ENCODE data around the gene OR2L8.
A peak's percentile ranks its signal among the peaks of the same experiment; 100 is the strongest.
"Not testable (repeated sequence)": the region's sequence is repeated elsewhere in the genome, so short reads cannot be mapped to it uniquely, and the experiment has no call there.

The OR2L8 gene

DNA sequence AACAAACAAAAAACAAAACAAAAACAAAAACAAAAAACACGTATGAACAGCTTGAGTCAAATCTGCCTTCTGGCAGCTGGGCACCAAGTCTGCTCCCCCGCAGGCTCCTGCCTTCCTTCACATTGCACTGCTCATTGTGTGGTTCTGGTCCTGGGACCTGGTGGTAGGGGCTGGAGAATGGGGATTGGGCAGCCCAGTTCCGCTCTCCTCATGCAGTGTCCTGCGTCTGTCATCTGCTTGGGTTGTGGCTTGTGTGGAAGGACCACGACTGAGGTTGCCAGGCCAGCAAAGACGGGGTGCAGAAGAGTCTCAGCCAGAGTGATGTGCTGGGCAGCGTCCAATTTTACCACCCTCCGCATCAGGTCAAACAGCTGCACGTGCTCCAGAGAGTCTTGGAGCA is 12.9 kb upstream of the OR2L8 start:
- Histone ChIP-seq H3K56ac (ENCODE audit: low read length) (no peak overlapping the region), H3K27me3 (ENCODE audit: insufficient read depth, low read length, poor library complexity) (no peaks in the 10 kb centered on the region), H3K79me1 (ENCODE audit: low read length) (no peaks in the 10 kb centered on the region), H3K4ac (ENCODE audit: low read depth, low read length) (no peak overlapping the region), H4K8ac (ENCODE audit: low read depth, low read length) (no peak overlapping the region), H3K4me3 (ENCODE audit: low read length) (no peak overlapping the region), H3K23ac (ENCODE audit: low read length) (no peak overlapping the region), H3K36me3 (ENCODE audit: control insufficient read depth, insufficient read depth, low read length) (no peaks in the 10 kb centered on the region), H3K79me2 (ENCODE audit: control insufficient read depth, insufficient read depth, low read length) (no peaks in the 10 kb centered on the region), H2AK5ac (ENCODE audit: low read length) (no peak overlapping the region), H3K27ac (ENCODE audit: low read depth, low read length) (no peak overlapping the region), H3K9ac (ENCODE audit: low read length) (no peak overlapping the region), H2BK120ac (ENCODE audit: low read depth, low read length) (no peak overlapping the region), H2BK5ac (ENCODE audit: low read length) (no peak overlapping the region), H3K4me1 (ENCODE audit: control insufficient read depth, low read depth, low read length) (no peaks in the 10 kb centered on the region), H3K4me2 (ENCODE audit: low read length) (no peak overlapping the region), H2BK15ac (replicated peaks; ENCODE audit: low read depth) (no peak overlapping the region), H4K5ac (ENCODE audit: low read length) (no peak overlapping the region), H3K18ac (ENCODE audit: low read length) (no peak overlapping the region)
- WGBS (ENCODE audit: extremely low coverage, insufficient coverage, low lambda C conversion rate): no CpG with 5 or more reads among the region's 9 CpGs
- no peak for DNase-seq

- Histone ChIP-seq H3K79me1 (ENCODE audit: low read length) (no peaks in the 10 kb centered on the region), H3K27ac (ENCODE audit: low read depth, low read length) (no peak overlapping the region), H2AK5ac (ENCODE audit: low read length) (no peak overlapping the region), H3K4me2 (ENCODE audit: low read length) (no peak overlapping the region), H3K4me3 (ENCODE audit: low read length) (no peak overlapping the region), H4K8ac (ENCODE audit: low read depth, low read length) (no peak overlapping the region), H3K18ac (ENCODE audit: low read length) (no peak overlapping the region), H3K23ac (ENCODE audit: low read length) (no peak overlapping the region), H4K5ac (ENCODE audit: low read length) (no peak overlapping the region), H3K27me3 (ENCODE audit: insufficient read depth, low read length, poor library complexity) (no peaks in the 10 kb centered on the region), H3K36me3 (ENCODE audit: control insufficient read depth, insufficient read depth, low read length) (no peaks in the 10 kb centered on the region), H2BK15ac (replicated peaks; ENCODE audit: low read depth) (no peak overlapping the region), H2BK5ac (ENCODE audit: low read length) (no peak overlapping the region), H3K4ac (ENCODE audit: low read depth, low read length) (no peak overlapping the region), H3K9ac (ENCODE audit: low read length) (no peak overlapping the region), H3K79me2 (ENCODE audit: control insufficient read depth, insufficient read depth, low read length) (no peaks in the 10 kb centered on the region), H3K56ac (ENCODE audit: low read length) (no peak overlapping the region), H3K4me1 (ENCODE audit: control insufficient read depth, low read depth, low read length) (no peaks in the 10 kb centered on the region), H2BK120ac (ENCODE audit: low read depth, low read length) (no peak overlapping the region)
- DNase-seq: no peak
- no CpG with 5 or more reads among the region's 18 CpGs for WGBS (ENCODE audit: extremely low coverage, insufficient coverage, low lambda C conversion rate)
These were observed 12.2 kb upstream of the OR2L8 start for GRCh38 chr1:247936415-247936814.

GRCh38 chr1:247936965-247937734 is 11.5 kb upstream of the OR2L8 start:
- H3K4me2 ChIP-seq (ENCODE audit: low read length); H3K4me1 ChIP-seq (ENCODE audit: control insufficient read depth, low read depth, low read length); H2AK5ac ChIP-seq (ENCODE audit: low read length); H2BK5ac ChIP-seq (ENCODE audit: low read length); H4K8ac ChIP-seq (ENCODE audit: low read depth, low read length); H3K18ac ChIP-seq (ENCODE audit: low read length); H3K36me3 ChIP-seq (ENCODE audit: control insufficient read depth, insufficient read depth, low read length); H3K79me2 ChIP-seq (ENCODE audit: control insufficient read depth, insufficient read depth, low read length); H2BK15ac ChIP-seq (replicated peaks; ENCODE audit: low read depth); H3K23ac ChIP-seq (ENCODE audit: low read length); H3K4ac ChIP-seq (ENCODE audit: low read depth, low read length); H4K5ac ChIP-seq (ENCODE audit: low read length); H3K79me1 ChIP-seq (ENCODE audit: low read length); H3K27me3 ChIP-seq (ENCODE audit: insufficient read depth, low read length, poor library complexity); H3K27ac ChIP-seq (ENCODE audit: low read depth, low read length); H2BK120ac ChIP-seq (ENCODE audit: low read depth, low read length): not testable (repeated sequence)
- no CpG with 5 or more reads among the region's 44 CpGs for WGBS (ENCODE audit: extremely low coverage, insufficient coverage, low lambda C conversion rate)
- H3K4me3 ChIP-seq (ENCODE audit: low read length): peak overlapping the region; percentile 41
- peak; percentile 92 for DNase-seq
- H3K9ac ChIP-seq (ENCODE audit: low read length): peak overlapping the region; percentile 41
- peak overlapping the region; percentile 63 for H3K56ac ChIP-seq (ENCODE audit: low read length)

- Histone ChIP-seq H3K79me1 (ENCODE audit: low read length) (no peaks in the 10 kb centered on the region), H3K4me1 (ENCODE audit: control insufficient read depth, low read depth, low read length) (no peaks in the 10 kb centered on the region), H3K23ac (ENCODE audit: low read length) (no peak overlapping the region), H3K27ac (ENCODE audit: low read depth, low read length) (no peak overlapping the region), H3K36me3 (ENCODE audit: control insufficient read depth, insufficient read depth, low read length) (no peaks in the 10 kb centered on the region), H4K5ac (ENCODE audit: low read length) (no peak overlapping the region), H3K27me3 (ENCODE audit: insufficient read depth, low read length, poor library complexity) (no peaks in the 10 kb centered on the region), H2BK5ac (ENCODE audit: low read length) (no peak overlapping the region), H3K56ac (ENCODE audit: low read length) (no peak overlapping the region), H2BK15ac (replicated peaks; ENCODE audit: low read depth) (no peak overlapping the region), H3K4me2 (ENCODE audit: low read length) (no peak overlapping the region), H2AK5ac (ENCODE audit: low read length) (no peak overlapping the region), H3K4ac (ENCODE audit: low read depth, low read length) (no peak overlapping the region), H3K4me3 (ENCODE audit: low read length) (no peak overlapping the region), H3K18ac (ENCODE audit: low read length) (no peak overlapping the region), H3K9ac (ENCODE audit: low read length) (no peak overlapping the region), H2BK120ac (ENCODE audit: low read depth, low read length) (no peak overlapping the region), H4K8ac (ENCODE audit: low read depth, low read length) (no peak overlapping the region), H3K79me2 (ENCODE audit: control insufficient read depth, insufficient read depth, low read length) (no peaks in the 10 kb centered on the region)
- no CpG with 5 or more reads among the region's 6 CpGs for WGBS (ENCODE audit: extremely low coverage, insufficient coverage, low lambda C conversion rate)
- DNase-seq: no peak
These were observed 6.0 kb upstream of the OR2L8 start for GRCh38 chr1:247942624-247943023.

DNA sequence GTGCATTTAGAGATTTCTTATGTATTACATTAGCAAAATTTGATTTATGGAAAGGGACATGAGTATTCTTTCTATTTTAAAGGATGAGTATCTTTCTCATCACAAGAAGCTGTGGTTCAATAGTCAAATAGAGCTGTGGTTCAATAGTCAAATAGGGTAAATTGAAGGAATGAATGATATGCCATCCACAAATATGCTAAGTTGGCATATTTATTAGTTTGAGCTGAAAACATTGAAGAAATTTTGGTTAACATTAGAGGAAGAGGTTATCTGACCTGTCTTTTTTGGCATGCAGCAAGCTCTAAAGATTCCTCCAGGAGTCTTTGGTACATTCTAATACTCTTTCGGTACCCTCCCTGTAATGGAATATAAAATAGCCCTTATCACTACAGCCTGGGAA is 4.8 kb downstream of the OR2L8 start:
- no peak overlapping the region for H2BK5ac ChIP-seq (ENCODE audit: low read length)
- H3K36me3 ChIP-seq (ENCODE audit: control insufficient read depth, insufficient read depth, low read length): no peaks in the 10 kb centered on the region
- H3K79me1 ChIP-seq (ENCODE audit: low read length): no peaks in the 10 kb centered on the region
- no peak overlapping the region for H3K4me3 ChIP-seq (ENCODE audit: low read length)
- no peaks in the 10 kb centered on the region for H3K4me1 ChIP-seq (ENCODE audit: control insufficient read depth, low read depth, low read length)
- H3K4me2 ChIP-seq (ENCODE audit: low read length): no peak overlapping the region
- DNase-seq: no peak
- no peak overlapping the region for H4K8ac ChIP-seq (ENCODE audit: low read depth, low read length)
- H3K18ac ChIP-seq (ENCODE audit: low read length): no peak overlapping the region
- no peaks in the 10 kb centered on the region for H3K79me2 ChIP-seq (ENCODE audit: control insufficient read depth, insufficient read depth, low read length)
- H3K23ac ChIP-seq (ENCODE audit: low read length): no peak overlapping the region
- no peak overlapping the region for H2AK5ac ChIP-seq (ENCODE audit: low read length)
- H2BK15ac ChIP-seq (replicated peaks; ENCODE audit: low read depth): no peak overlapping the region
- H4K5ac ChIP-seq (ENCODE audit: low read length): no peak overlapping the region
- no peak overlapping the region for H2BK120ac ChIP-seq (ENCODE audit: low read depth, low read length)
- no peak overlapping the region for H3K9ac ChIP-seq (ENCODE audit: low read length)
- no peaks in the 10 kb centered on the region for H3K27me3 ChIP-seq (ENCODE audit: insufficient read depth, low read length, poor library complexity)
- no peak overlapping the region for H3K4ac ChIP-seq (ENCODE audit: low read depth, low read length)
- no peak overlapping the region for H3K27ac ChIP-seq (ENCODE audit: low read depth, low read length)
- WGBS (ENCODE audit: extremely low coverage, insufficient coverage, low lambda C conversion rate): no CpG with 5 or more reads among the region's 1 CpG
- H3K56ac ChIP-seq (ENCODE audit: low read length): no peak overlapping the region

- H2BK5ac ChIP-seq (ENCODE audit: low read length): no peak overlapping the region
- no CpG with 5 or more reads among the region's 3 CpGs for WGBS (ENCODE audit: extremely low coverage, insufficient coverage, low lambda C conversion rate)
- H3K23ac ChIP-seq (ENCODE audit: low read length): no peak overlapping the region
- no peak overlapping the region for H3K4me3 ChIP-seq (ENCODE audit: low read length)
- H3K27ac ChIP-seq (ENCODE audit: low read depth, low read length): no peak overlapping the region
- no peak overlapping the region for H4K5ac ChIP-seq (ENCODE audit: low read length)
- DNase-seq: no peak
- H3K36me3 ChIP-seq (ENCODE audit: control insufficient read depth, insufficient read depth, low read length): no peaks in the 10 kb centered on the region
- no peak overlapping the region for H4K8ac ChIP-seq (ENCODE audit: low read depth, low read length)
- no peak overlapping the region for H2AK5ac ChIP-seq (ENCODE audit: low read length)
- H3K9ac ChIP-seq (ENCODE audit: low read length): no peak overlapping the region
- no peak overlapping the region for H3K18ac ChIP-seq (ENCODE audit: low read length)
- no peak overlapping the region for H3K4me2 ChIP-seq (ENCODE audit: low read length)
- no peaks in the 10 kb centered on the region for H3K79me1 ChIP-seq (ENCODE audit: low read length)
- no peak overlapping the region for H3K56ac ChIP-seq (ENCODE audit: low read length)
- H2BK15ac ChIP-seq (replicated peaks; ENCODE audit: low read depth): no peak overlapping the region
- H3K4ac ChIP-seq (ENCODE audit: low read depth, low read length): no peak overlapping the region
- no peaks in the 10 kb centered on the region for H3K27me3 ChIP-seq (ENCODE audit: insufficient read depth, low read length, poor library complexity)
- no peaks in the 10 kb centered on the region for H3K4me1 ChIP-seq (ENCODE audit: control insufficient read depth, low read depth, low read length)
- no peaks in the 10 kb centered on the region for H3K79me2 ChIP-seq (ENCODE audit: control insufficient read depth, insufficient read depth, low read length)
- no peak overlapping the region for H2BK120ac ChIP-seq (ENCODE audit: low read depth, low read length)
These were observed 13.1 kb downstream of the OR2L8 start for GRCh38 chr1:247961791-247962190.

Data from mesendoderm (in vitro differentiated cells).